HepG2 (cell line): ENCODE results near the gene ZSWIM6. TPM values are rescaled to one million over a fixed set of nuclear protein-coding genes. Genes with fewer than 3 reads are reported as not detected.

Source experiments
- ATAC-seq: fragments of 200-7000 bp; cut with Tn5 transposase; 3 replicates; pipeline ENCODE4 v1.9.1; 2020; ENCODE audit warnings: mild to moderate bottlenecking, moderate library complexity
- BruUV-seq: library from RNA; stranded (reverse); fragments of 400-500 nt; replicated peaks from 2 replicates; lab custom pipeline; 2021; lab: Mats Ljungman, UMichigan
- CTCF ChIA-PET: fragments of 300-600 bp; formaldehyde crosslinking; extraction: SDS; loops from one replicate; lab custom pipeline; 2021; ENCODE audit warnings: low total read pairs, inconsistent platforms, low intra/inter-chr PET ratio; lab: Yijun Ruan, JAX
- POLR2A ChIA-PET: fragments of 350-600 bp; sonication (Branson Sonifier 250); formaldehyde crosslinking; loops from one replicate; lab custom pipeline; 2020; ENCODE audit warnings: antibody characterized with exemption, inconsistent platforms; lab: Yijun Ruan, JAX
- DNase-seq: peaks from one replicate; pipeline ENCODE4 v3.0.0-alpha.2; 2015; ENCODE audit warnings: low spot score
- FAIRE-seq: peaks from 3 replicates; lab custom pipeline; 2011; peaks lifted over from hg19 to GRCh38; lab: Jason Lieb, UNC
- H2AFZ ChIP-seq: one replicate; pipeline ENCODE4 v1.6.1; 2011; ENCODE audit warnings: low read length, inconsistent platforms
- H3K27ac ChIP-seq: fragments of 300-600 bp; 3 replicates; pipeline ENCODE4 v1.8.0; 2011; ENCODE audit warnings: mixed run types, mild to moderate bottlenecking, mixed read lengths, low read length, inconsistent platforms; ENCODE audit not compliant: insufficient read depth; ENCODE audit errors: extremely low read length
- H3K27me3 ChIP-seq, 2 experiments: fragments of 200-600 bp in 1 of 2; 2 replicates in 1 of 2; 3 replicates in 1 of 2; pipeline versions ENCODE4 v1.6.0 to v1.8.0; 2011; ENCODE audit warnings: low read length in 2 of 2, mild to moderate bottlenecking in 2 of 2, moderate library complexity in 2 of 2, inconsistent platforms in 1 of 2; ENCODE audit not compliant: insufficient read depth in 2 of 2, control insufficient read depth in 1 of 2
- H3K36me3 ChIP-seq, 2 experiments: fragments of 200-600 bp in 1 of 2; replicated peaks in 1 of 2; 2 replicates in 1 of 2; 3 replicates in 1 of 2; pipeline versions ENCODE4 v1.5.1 to v1.8.0; 2011; ENCODE audit warnings: low read length in 2 of 2, inconsistent platforms in 1 of 2; ENCODE audit not compliant: insufficient read depth in 2 of 2, control insufficient read depth in 1 of 2
- H3K4me1 ChIP-seq: 2 replicates; pipeline ENCODE4 v1.5.1; 2012; ENCODE audit warnings: low read length, inconsistent platforms; ENCODE audit not compliant: insufficient read depth
- H3K4me2 ChIP-seq: 2 replicates; pipeline ENCODE4 v1.6.0; 2011; ENCODE audit warnings: low read depth, low read length, inconsistent platforms
- H3K4me3 ChIP-seq, 3 experiments: fragments of 200-600 bp in 1 of 3; sonication (generic), shearing (Covaris generic) in 1 of 3; replicated peaks in 1 of 3; 2 replicates each; pipeline ENCODE4 v1.5.1; 2011 to 2016; ENCODE audit warnings: low read length in 3 of 3, inconsistent platforms in 2 of 3, low read depth in 2 of 3, mild to moderate bottlenecking in 2 of 3, control low read depth in 1 of 3, mixed read lengths in 1 of 3; ENCODE audit not compliant: insufficient read depth in 1 of 3
- H3K79me2 ChIP-seq: one replicate; pipeline ENCODE4 v1.6.1; 2011; ENCODE audit warnings: low read length, inconsistent platforms; ENCODE audit not compliant: insufficient read depth
- H3K9ac ChIP-seq: 2 replicates; pipeline ENCODE4 v1.6.0; 2011; ENCODE audit warnings: mild to moderate bottlenecking, low read depth, low read length, inconsistent platforms; ENCODE audit not compliant: insufficient read depth
- H3K9me3 ChIP-seq: 2 replicates; pipeline ENCODE4 v1.5.1; 2012; ENCODE audit warnings: mild to moderate bottlenecking, low read length
- H4K20me1 ChIP-seq: 2 replicates; pipeline ENCODE4 v1.6.0; 2011; ENCODE audit warnings: inconsistent platforms, mild to moderate bottlenecking, low read length, moderate library complexity; ENCODE audit not compliant: insufficient read depth
- ATF7 ChIP-seq, 2 experiments: fragments of 450-650 bp in 1 of 2; sonication (generic) in 1 of 2; formaldehyde crosslinking in 1 of 2; IDR thresholded peaks; 2 replicates each; pipeline versions ENCODE4 v1.4.0 to v1.6.1; 2016 to 2020; ENCODE audit warnings: antibody characterized with exemption in 1 of 2, mild to moderate bottlenecking in 1 of 2, missing genetic modification reagents in 1 of 2
- FOXJ3 ChIP-seq: sonication (generic); formaldehyde crosslinking; IDR thresholded peaks from 2 replicates; pipeline ENCODE4 v1.4.0; 2020; ENCODE audit warnings: missing genetic modification reagents, mild to moderate bottlenecking, borderline replicate concordance
- ZBTB43 ChIP-seq: sonication (generic); formaldehyde crosslinking; conservative IDR thresholded peaks from 2 replicates; pipeline ENCODE4 v1.4.0; 2020; ENCODE audit warnings: missing genetic modification reagents
- ZNF513 ChIP-seq: sonication (generic); formaldehyde crosslinking; conservative IDR thresholded peaks from 2 replicates; pipeline ENCODE4 v1.5.0; 2020; ENCODE audit warnings: missing genetic modification reagents
- ZNF577 ChIP-seq: sonication (generic); formaldehyde crosslinking; IDR thresholded peaks from 2 replicates; pipeline ENCODE4 v1.4.0; 2020; ENCODE audit warnings: mild to moderate bottlenecking, low read depth, missing genetic modification reagents, borderline replicate concordance
- ZNF687 ChIP-seq: sonication (generic); formaldehyde crosslinking; IDR thresholded peaks from 2 replicates; pipeline ENCODE4 v1.5.1; 2020; ENCODE audit warnings: mild to moderate bottlenecking, missing genetic modification reagents, moderate library complexity
- WGBS: methylation state at CpG from one replicate; pipeline ENCODE4 v1.1.6; 2017; ENCODE audit warnings: low lambda C conversion rate; 5-methylcytosine and 5-hydroxymethylcytosine counted together
- in situ Hi-C: cut with HindIII; loops from 2 replicates; pipeline ENCODE4 v1.10.0; 2017; ENCODE audit warnings: low pct_unique_long_range_greater_than_20kb; ENCODE audit not compliant: extremely low pct_ligation_motif_present
- intact Hi-C: fragments of 100-400 bp; cut with micrococcal nuclease; formaldehyde crosslinking; loops from one replicate; pipeline ENCODE4 v1.10.0; 2022; ENCODE audit not compliant: unreplicated experiment
- polyA plus RNA-seq, 8 experiments: library from polyadenylated mRNA; depleted of rRNA in 3 of 8; stranded (reverse) in 7 of 8; unstranded in 1 of 8; fragments of >200 nt; fragmentation: Illumina TruSeq in 4 of 8; extraction: Trizol in 4 of 8; gene quantifications; 2 replicates each; pipeline versions ENCODE4 v1.2.1 to v1.2.3, GENCODE V29; 2011 to 2016; ENCODE audit warnings: low read depth in 4 of 8, missing spikeins in 1 of 8, mixed read lengths in 1 of 8; ENCODE audit not compliant: insufficient read depth in 1 of 8
- total RNA-seq, 5 experiments: library from RNA; depleted of rRNA; stranded (reverse); fragments of >200 nt; fragmentation: Illumina TruSeq; extraction: Trizol; gene quantifications; 2 replicates each; pipeline ENCODE4 v1.2.3, GENCODE V29; 2016; ENCODE audit warnings: low read depth in 1 of 5

The ZSWIM6 gene
- total and polyA plus RNA-seq, 2 of the 13 experiments (the other 11 are each of a cell fraction or from before 2014, with no cell fraction given) = 0.82 to 1.9 TPM

GRCh38 chr5:61450493-61451279 is 118.6 kb downstream of the ZSWIM6 start:
- intact Hi-C loops = no loop called here
- WGBS = 45% methylated on average over 1 of the region's 1 CpG

GRCh38 chr5:61455179-61456006 is 123.3 kb downstream of the ZSWIM6 start:
- Histone ChIP-seq H3K27me3 (no peaks in the 10 kb centered on the region; a peak in 1 of 5 replicates), H3K27ac (no peak overlapping the region), H3K4me2 (no peak overlapping the region), H3K36me3 (no peaks in the 10 kb centered on the region), H3K9ac (no peak overlapping the region), H3K4me1 (no peaks in the 10 kb centered on the region), H3K4me3 (no peak overlapping the region), H3K9me3 (no peaks in the 10 kb centered on the region), H3K79me2 (no peaks in the 10 kb centered on the region), H4K20me1 (no peaks in the 10 kb centered on the region), H2AFZ (no peak overlapping the region)
- CTCF ChIA-PET = no interaction called here
- DNase-seq (no peak), ATAC-seq (no peak), FAIRE-seq (no peak)
- WGBS = 50% methylated on average over 12 of the region's 12 CpGs
- BruUV-seq = no TSS peak
- in situ Hi-C loops (no loop called here), intact Hi-C loops (no loop called here)
- POLR2A ChIA-PET = no interaction called here
- TF ChIP-seq FOXJ3 (CRISPR knock-in tag) (no peak), ATF7 (IDR thresholded peaks at IDR 0.05) (no peak), ATF7 (CRISPR knock-in tag; IDR thresholded peaks at IDR 0.05) (no peak), ZBTB43 (CRISPR knock-in tag) (no peak), ZNF687 (CRISPR knock-in tag) (no peak), ZNF513 (CRISPR knock-in tag) (no peak)

More at GRCh38 chr5:61450493-61451279, 118.6 kb downstream of the ZSWIM6 start:
- H3K4me2 ChIP-seq = no peak overlapping the region
- in situ Hi-C loops = no loop called here
- BruUV-seq = no TSS peak
- CTCF ChIA-PET = no interaction called here
- no peak overlapping the region for H3K4me3 ChIP-seq
- H3K27me3 ChIP-seq = no peaks in the 10 kb centered on the region; a peak in 1 of 5 replicates
- TF ChIP-seq ZNF577 = no peak
- H3K36me3 ChIP-seq = no peaks in the 10 kb centered on the region
- no peaks in the 10 kb centered on the region for H3K9me3 ChIP-seq
- H3K4me1 ChIP-seq = no peaks in the 10 kb centered on the region
- H3K79me2 ChIP-seq = no peaks in the 10 kb centered on the region
- no peak for FAIRE-seq
- no peak for ATAC-seq
- no peak overlapping the region for H3K27ac ChIP-seq
- POLR2A ChIA-PET = no interaction called here
- H3K9ac ChIP-seq = no peak overlapping the region
- no peak overlapping the region for H2AFZ ChIP-seq
- DNase-seq = no peak
- no peaks in the 10 kb centered on the region for H4K20me1 ChIP-seq
